RWPE1 (cell line): Measurements from ENCODE around the gene USP7.

Experiments
- CTCF ChIA-PET: fragments of 350-600 bp; sonication (Branson Sonifier 250); formaldehyde crosslinking; extraction: SDS; loops from one replicate; lab custom pipeline; 2021; lab: Yijun Ruan, JAX
- POLR2A ChIA-PET: fragments of 400-600 bp; formaldehyde crosslinking; extraction: SDS; loops from one replicate; lab custom pipeline; 2020; ENCODE audit warnings: antibody characterized with exemption; ENCODE audit not compliant: low non-redundant PET; lab: Yijun Ruan, JAX
- DNase-seq: peaks from one replicate; pipeline ENCODE4 v3.0.0; 2012; ENCODE audit warnings: low spot score
- H3K27ac ChIP-seq: fragments of 450-650 bp; 2 replicates; pipeline ENCODE4 v1.5.1; 2017
- TF ChIP-seq, protein P1 (sequence below): fragments of 450-650 bp; conservative IDR thresholded peaks from 2 replicates; pipeline ENCODE4 v1.5.1; 2017; ENCODE audit warnings: low read depth, mild to moderate bottlenecking

USP7 gene

DNA sequence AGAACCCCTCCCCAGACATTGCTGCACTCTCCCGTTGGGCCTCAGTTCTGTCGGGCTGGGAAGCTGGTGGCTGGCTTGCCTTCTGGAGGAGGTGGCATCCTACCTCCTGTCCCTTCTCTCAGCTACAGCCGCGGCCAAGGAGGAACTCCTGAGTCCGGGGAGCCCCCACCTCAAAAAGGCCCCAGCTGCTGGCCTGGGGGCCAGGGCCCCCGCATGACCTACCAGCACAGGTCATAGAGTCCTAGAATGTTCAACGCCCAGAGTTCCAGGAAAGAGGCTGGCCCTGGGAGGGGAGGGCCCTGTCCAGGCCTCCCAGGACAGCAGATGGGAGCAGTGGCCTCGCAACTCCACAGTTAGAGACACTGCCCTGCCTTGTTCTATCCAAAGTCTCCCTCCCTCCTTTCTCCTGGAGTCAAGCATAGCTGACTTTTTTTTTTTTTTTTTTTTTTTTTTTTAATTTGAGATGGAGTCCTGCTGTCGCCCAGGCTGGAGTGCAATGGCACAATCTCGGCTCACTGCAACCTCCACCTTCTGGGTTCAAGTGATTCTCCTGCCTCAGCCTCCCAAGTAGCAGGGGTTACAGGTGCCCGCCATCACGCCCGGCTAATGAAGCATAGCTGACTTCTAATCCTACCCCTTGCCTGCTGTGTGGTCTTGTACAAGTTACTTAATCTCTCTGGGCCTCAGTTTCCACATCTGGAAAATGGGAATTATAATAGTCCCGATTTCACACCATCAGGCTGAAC, 102.0 kb downstream of the USP7 start:
- TF ChIP-seq, protein P1, sequence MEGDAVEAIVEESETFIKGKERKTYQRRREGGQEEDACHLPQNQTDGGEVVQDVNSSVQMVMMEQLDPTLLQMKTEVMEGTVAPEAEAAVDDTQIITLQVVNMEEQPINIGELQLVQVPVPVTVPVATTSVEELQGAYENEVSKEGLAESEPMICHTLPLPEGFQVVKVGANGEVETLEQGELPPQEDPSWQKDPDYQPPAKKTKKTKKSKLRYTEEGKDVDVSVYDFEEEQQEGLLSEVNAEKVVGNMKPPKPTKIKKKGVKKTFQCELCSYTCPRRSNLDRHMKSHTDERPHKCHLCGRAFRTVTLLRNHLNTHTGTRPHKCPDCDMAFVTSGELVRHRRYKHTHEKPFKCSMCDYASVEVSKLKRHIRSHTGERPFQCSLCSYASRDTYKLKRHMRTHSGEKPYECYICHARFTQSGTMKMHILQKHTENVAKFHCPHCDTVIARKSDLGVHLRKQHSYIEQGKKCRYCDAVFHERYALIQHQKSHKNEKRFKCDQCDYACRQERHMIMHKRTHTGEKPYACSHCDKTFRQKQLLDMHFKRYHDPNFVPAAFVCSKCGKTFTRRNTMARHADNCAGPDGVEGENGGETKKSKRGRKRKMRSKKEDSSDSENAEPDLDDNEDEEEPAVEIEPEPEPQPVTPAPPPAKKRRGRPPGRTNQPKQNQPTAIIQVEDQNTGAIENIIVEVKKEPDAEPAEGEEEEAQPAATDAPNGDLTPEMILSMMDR, result no peak
- POLR2A ChIA-PET, result no interaction called here
- H3K27ac ChIP-seq, result peak overlapping the region; percentile 58
- CTCF ChIA-PET, result interaction anchor here (0.6 kb wide), 1 partner anchor 8 kb away, joined by 3 read pairs; no protein-coding TSS in a partner anchor
- DNase-seq, result no peak

DNA sequence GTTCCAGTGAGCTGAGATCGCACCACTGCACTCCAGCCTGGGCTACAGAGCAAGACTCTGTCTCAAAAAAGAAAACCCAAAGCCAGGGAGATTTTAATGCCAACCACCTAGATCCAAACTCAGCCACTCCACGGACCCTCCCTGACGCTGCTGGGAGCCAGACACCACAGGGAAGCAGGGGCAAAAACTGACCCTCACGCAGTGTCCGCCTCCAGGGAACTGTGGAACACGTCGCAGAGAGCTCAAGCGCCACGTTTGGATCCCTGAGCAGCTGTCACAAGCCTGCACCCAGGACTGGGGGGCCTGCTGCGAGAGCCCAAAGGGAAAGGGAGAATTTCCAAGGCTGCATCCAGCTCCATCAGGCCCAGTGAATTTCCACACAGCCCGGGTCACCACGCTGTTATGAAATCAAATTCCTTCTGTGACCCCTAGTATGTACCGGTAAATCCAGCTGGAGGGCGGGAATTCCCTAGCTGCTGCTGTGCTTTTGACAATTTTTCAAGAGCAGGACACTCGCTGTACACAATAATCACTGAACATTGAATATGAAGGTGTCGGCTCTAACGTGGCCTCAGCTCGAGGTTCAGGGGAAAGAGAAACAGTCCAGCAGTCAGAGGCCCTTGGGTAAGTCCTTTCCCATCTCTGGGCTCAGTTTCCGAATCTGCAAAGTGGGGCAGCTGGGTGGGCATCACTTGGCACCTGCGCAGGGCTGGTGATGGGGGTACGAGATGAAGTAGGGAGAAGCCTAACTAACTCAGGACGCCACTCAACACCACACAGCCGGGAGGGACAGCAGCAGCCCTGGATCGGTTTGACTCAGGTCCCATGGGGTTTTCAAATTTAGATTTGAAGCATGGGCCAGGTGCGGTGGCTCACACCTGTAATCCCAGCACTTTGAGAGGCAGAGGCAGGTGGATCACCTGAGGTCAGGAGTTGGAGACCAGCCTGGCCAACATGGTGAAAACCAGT, 103.5 kb downstream of the USP7 start:
- CTCF ChIA-PET, result no interaction called here
- TF ChIP-seq, protein P1, result no peak
- no peak for DNase-seq
- POLR2A ChIA-PET, result no interaction called here
- peak overlapping the region; percentile 57 for H3K27ac ChIP-seq

DNA sequence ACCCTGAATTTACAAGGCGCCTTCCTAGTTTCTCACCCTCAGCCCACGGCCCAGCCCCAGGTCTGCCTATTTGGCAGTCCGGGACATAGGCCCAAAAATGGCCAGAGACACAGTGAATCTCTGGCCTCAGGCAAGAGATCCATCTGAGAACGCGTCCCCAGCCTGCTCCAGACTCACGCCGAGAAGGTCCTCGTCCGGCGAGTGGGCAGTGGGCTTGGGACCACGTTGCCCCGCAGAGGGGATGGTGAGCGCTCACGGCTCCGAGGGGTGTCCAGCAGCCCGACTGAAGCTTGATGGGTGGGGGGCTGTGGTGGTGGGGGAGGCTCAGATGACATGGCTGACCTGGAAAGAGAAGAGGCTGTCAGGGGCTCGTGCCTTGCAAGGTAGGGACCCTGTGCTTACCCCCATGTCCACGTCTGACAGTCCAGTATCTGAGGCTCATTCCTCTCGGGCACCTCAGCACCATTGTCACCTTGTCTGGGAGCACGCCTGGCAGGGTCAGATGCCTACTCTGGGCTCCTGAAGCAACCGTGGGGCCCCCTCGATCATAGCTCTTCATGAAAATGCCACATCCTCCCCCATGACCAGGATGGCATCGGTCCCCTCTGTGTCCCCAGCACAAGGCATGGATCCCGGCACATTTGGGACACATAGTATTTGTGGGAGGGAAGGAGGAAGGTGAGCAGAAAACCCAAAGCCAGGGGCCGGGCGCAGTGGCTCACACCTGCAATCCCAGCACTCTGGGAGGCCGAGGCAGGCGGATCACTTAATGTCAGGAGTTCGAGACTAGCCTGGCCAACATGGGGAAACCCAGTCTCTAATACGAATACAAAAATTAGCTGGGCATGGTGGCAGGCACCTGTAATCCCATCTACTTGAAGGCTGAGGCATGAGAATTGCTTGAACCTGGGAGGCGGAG, 104.5 kb downstream of the USP7 start:
- CTCF ChIA-PET, result no interaction called here
- TF ChIP-seq, protein P1, result no peak
- peak overlapping the region; percentile 57 for H3K27ac ChIP-seq
- DNase-seq, result no peak
- POLR2A ChIA-PET, result no interaction called here

DNA sequence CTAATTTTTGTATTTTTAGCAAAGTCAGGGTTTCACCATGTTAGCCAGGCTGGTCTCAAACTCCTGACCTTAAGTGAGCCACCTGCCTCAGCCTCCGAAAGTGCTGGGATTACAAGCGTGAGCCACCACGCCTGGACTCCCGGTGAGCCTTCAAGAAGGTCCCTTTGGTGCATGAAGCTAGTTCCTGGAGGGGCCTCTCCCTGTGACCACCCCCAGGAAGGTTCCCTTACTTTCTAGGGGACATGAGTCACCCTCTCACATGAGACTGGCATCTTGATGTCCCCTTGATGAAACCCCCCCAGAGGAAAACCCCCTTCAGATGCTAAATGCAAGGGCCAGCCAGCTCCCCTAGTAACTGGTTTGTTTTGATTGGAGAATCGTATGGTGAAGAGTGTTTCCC, 107.7 kb downstream of the USP7 start:
- POLR2A ChIA-PET, result no interaction called here
- H3K27ac ChIP-seq, result peak overlapping the region; percentile 96

DNA sequence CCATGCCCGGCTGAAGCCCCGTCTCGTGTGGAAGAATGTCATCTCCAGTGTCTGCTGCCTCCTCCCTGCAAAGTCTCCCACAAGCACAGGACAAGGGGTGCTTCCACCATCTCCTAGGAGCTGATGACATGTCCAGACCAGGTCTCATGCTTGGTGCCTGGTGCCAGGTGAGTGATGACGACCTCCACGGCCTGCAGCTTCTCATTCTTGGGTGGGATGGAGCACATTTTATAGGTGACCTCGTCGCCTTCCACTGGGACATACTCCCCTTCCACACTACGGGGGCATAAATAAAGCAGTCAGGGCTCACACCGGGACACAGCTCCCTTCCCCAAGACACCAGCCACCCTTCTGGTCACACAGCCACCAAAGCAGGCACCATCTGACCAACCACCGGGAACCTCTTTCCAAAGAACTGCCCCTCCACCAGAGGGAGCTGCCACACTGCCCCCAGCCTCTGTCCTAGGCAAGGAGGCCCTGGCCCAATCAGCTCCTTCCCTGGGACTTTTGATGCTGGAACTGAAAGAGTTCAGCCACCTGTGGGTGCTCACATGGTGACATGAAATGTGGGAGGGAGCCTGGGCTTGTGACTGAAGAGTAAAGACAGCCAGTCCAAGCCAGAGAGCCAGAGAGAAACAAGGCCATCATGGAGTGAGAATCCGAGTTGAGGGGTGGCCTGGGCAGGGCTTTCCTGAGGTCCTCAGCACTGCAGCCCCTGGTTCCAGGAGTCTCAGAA, 108.5 kb downstream of the USP7 start:
- POLR2A ChIA-PET, result interaction anchor here (1.2 kb wide), 1 partner anchor 9 kb away, joined by 3 read pairs; no protein-coding TSS in a partner anchor
- peak overlapping the region; percentile 96 for H3K27ac ChIP-seq
- CTCF ChIA-PET, result interaction anchor here (0.6 to 1.7 kb wide), 3 partner anchors 13 to 104 kb away, joined by 3 to 7 read pairs (median 4); no protein-coding TSS in a partner anchor
- DNase-seq, result no peak
- TF ChIP-seq, protein P1, result no peak

More for the DNA sequence above, 107.7 kb downstream of the USP7 start:
- TF ChIP-seq, protein P1, result no peak
- DNase-seq, result no peak
- CTCF ChIA-PET, result interaction anchor here (0.8 kb wide), 1 partner anchor 104 kb away, joined by 4 read pairs; no protein-coding TSS in a partner anchor
